Glutamatergic neuron (in vitro differentiated cells): ENCODE data around the gene SH3PXD2A. TPM values are rescaled to one million over a fixed set of nuclear protein-coding genes. Genes with fewer than 3 reads are reported as not detected.

Experiments used
- DNase-seq: peaks from one replicate; pipeline ENCODE4 v3.0.0; 2022
- H3K27ac Mint-ChIP-seq: one replicate; pipeline ENCODE4 v1.8.0; 2020; ENCODE audit warnings: mild to moderate bottlenecking, mixed read lengths, inconsistent platforms; ENCODE audit not compliant: unreplicated experiment
- H3K27me3 Mint-ChIP-seq: one replicate; pipeline ENCODE4 v1.8.0; 2020; ENCODE audit warnings: mild to moderate bottlenecking, moderate library complexity, mixed read lengths, inconsistent platforms; ENCODE audit not compliant: unreplicated experiment
- H3K36me3 Mint-ChIP-seq: one replicate; pipeline ENCODE4 v1.8.0; 2020; ENCODE audit warnings: mild to moderate bottlenecking, mixed read lengths, inconsistent platforms; ENCODE audit not compliant: unreplicated experiment
- H3K4me1 Mint-ChIP-seq: one replicate; pipeline ENCODE4 v1.8.0; 2020; ENCODE audit warnings: mild to moderate bottlenecking, low read depth, mixed read lengths, inconsistent platforms; ENCODE audit not compliant: unreplicated experiment
- H3K4me3 Mint-ChIP-seq: one replicate; pipeline ENCODE4 v1.8.0; 2020; ENCODE audit warnings: mild to moderate bottlenecking, mixed read lengths, inconsistent platforms; ENCODE audit not compliant: unreplicated experiment
- H3K9me3 Mint-ChIP-seq: one replicate; pipeline ENCODE4 v1.8.0; 2020; ENCODE audit warnings: mild to moderate bottlenecking, moderate library complexity, mixed read lengths, inconsistent platforms; ENCODE audit not compliant: unreplicated experiment
- CTCF ChIP-seq: fragments of 200-600 bp; sonication (generic); IDR thresholded peaks from one replicate; pipeline ENCODE4 v1.5.0; 2021; ENCODE audit not compliant: partially characterized antibody, unreplicated experiment
- total RNA-seq: library from RNA; stranded (reverse); fragmentation: NEBNext Ultra II Directional; extraction: Animal tissue kit (Norgen Biotek cat#: 25700); gene quantifications from one replicate; pipeline ENCODE4 v1.2.1, GENCODE V29; 2021; ENCODE audit not compliant: unreplicated experiment

The SH3PXD2A gene
- total RNA-seq, 1 donor from 2014 or later: 16.7 TPM

DNA sequence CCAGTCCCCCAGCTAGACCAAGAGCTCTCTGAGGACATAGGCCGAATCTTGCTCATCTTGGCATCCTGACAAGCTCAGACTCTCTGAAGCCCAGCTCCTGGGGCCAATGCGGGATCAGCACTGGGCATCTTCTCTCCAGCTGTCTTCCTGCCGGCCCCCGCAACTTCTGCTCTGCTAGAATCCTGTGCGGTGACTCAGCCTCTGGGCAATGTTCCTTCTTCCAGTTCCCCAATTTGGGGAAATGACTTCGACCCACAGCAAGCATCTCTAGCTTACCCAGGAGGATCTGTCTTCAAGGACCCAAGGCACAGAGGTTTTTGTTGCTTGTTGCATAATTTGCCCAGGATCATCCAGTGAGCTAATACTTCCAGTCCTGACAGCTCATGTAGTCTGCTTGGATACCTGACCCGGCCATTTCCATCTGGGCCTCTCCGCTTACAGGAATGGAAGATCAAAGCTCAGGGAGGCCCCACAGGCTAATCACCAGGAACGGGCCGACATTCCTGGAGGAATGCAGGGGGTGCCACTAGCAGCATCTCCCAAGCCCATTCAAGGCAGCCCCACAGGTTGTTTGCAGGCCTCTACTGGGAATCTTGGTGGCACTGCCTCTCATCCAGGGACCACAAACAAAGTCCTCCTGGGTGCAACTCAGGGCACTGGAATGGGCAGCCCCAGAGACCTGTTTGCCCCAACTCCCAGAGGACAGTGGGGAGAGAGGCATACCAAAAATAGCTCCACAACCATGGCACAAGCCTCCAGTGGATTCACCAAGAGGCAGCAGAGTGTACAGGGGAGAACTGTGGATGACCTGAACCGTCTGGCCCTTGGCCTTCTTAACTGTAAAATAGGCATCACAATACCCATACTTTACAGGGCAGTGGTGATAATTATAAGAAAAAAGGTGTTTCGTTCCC is 210.0 kb downstream of the SH3PXD2A start:
- Mint-ChIP-seq H3K9me3 (peaks cover 2% of the 10 kb centered on the region), H3K4me3 (no peak overlapping the region), H3K36me3 (peaks cover 8% of the 10 kb centered on the region), H3K27ac (no peak overlapping the region), H3K27me3 (peaks cover 5% of the 10 kb centered on the region), H3K4me1 (peaks cover 10% of the 10 kb centered on the region)
- no peak for DNase-seq
- no peak for TF ChIP-seq CTCF

DNA sequence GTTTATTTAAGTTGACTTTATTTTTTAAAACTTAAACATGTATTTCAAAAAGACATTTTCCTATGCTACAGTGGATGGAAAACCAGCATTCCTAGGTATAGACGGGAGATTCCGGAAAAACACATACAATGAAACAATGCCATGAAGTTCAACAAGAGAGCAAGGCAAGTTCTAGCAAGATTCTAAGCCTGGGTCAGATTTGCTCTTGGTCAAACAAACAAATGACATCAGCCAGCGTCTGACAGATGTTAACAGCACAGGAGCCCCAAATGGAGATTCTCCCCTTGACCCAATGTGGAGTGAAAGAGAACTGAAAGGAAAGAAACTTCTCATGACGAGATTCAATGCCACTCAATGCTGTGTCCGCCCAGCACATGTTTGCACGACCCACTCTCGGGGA is 212.0 kb downstream of the SH3PXD2A start:
- TF ChIP-seq CTCF: no peak
- peaks cover 4% of the 10 kb centered on the region for H3K27me3 Mint-ChIP-seq
- no peak overlapping the region for H3K4me3 Mint-ChIP-seq
- no peak overlapping the region for H3K27ac Mint-ChIP-seq
- H3K36me3 Mint-ChIP-seq: peaks cover 8% of the 10 kb centered on the region
- no peak for DNase-seq
- peaks cover 2% of the 10 kb centered on the region for H3K9me3 Mint-ChIP-seq
- peaks cover 14% of the 10 kb centered on the region for H3K4me1 Mint-ChIP-seq

DNA sequence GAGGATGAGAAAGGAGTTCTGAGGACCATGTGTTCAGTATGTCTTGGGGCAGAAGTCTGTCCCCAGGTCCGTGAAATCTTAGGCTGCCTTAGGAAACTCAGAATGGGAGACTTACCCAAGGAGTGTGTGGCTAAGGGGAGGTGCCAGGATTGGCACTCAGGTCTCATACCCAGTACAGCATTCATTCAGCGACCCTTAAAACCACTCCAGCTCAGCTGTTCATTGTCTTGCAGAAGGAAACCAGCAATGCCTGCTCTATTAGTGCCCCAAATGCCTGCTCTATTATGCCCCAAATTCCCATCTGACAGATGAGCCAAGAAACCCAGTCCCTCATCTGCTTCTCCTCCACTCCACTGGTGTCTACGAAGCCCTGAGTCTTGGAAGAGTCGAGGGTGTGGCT is 214.1 kb downstream of the SH3PXD2A start:
- peaks cover 2% of the 10 kb centered on the region for H3K27me3 Mint-ChIP-seq
- no peak for DNase-seq
- H3K27ac Mint-ChIP-seq: no peak overlapping the region
- peaks cover 8% of the 10 kb centered on the region for H3K36me3 Mint-ChIP-seq
- no peak overlapping the region for H3K4me3 Mint-ChIP-seq
- peaks cover 3% of the 10 kb centered on the region for H3K9me3 Mint-ChIP-seq
- peaks cover 23% of the 10 kb centered on the region for H3K4me1 Mint-ChIP-seq
- no peak for TF ChIP-seq CTCF

- peak overlapping the region; percentile 19 for H3K27ac Mint-ChIP-seq
- no peak for TF ChIP-seq CTCF
- peak overlapping the region; percentile 36 for H3K4me3 Mint-ChIP-seq
- peaks cover 4% of the 10 kb centered on the region for H3K36me3 Mint-ChIP-seq
- H3K4me1 Mint-ChIP-seq: peaks cover 25% of the 10 kb centered on the region
- no peak for DNase-seq
- H3K9me3 Mint-ChIP-seq: peaks cover 3% of the 10 kb centered on the region
- H3K27me3 Mint-ChIP-seq: peaks cover 2% of the 10 kb centered on the region
Measured at GRCh38 chr10:103640436-103641181, 214.8 kb downstream of the SH3PXD2A start.

DNA sequence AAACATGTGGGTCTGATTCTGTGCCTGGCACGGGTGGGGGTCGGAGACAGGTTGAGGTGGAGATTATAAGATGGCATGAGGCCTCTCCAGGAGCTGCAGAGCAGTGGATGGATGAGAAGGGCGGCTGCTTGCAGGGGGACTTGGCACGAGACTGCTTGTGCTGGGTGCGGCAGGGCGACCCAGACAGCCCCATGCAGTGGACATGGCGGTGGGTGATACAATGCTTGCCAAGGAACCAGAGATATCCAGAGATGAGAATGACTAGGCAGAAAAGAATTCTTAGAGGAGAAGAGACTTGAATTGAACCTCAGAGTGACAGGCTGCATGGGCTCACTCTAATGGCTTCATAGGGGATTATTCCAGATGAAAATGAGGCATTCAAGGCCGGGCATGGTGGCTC is 216.4 kb downstream of the SH3PXD2A start:
- TF ChIP-seq CTCF: no peak
- H3K4me3 Mint-ChIP-seq: no peak overlapping the region
- peaks cover 4% of the 10 kb centered on the region for H3K27me3 Mint-ChIP-seq
- DNase-seq: no peak
- H3K9me3 Mint-ChIP-seq: peaks cover 3% of the 10 kb centered on the region
- peaks cover 4% of the 10 kb centered on the region for H3K36me3 Mint-ChIP-seq
- peak overlapping the region; percentile 38 for H3K27ac Mint-ChIP-seq
- peaks cover 25% of the 10 kb centered on the region for H3K4me1 Mint-ChIP-seq
